H1 (cell line): ENCODE measurements around the gene LCA5. TPM values are rescaled to one million over a fixed set of nuclear protein-coding genes. Genes with fewer than 3 reads are reported as not detected.

Experiments used
- RNF2 ChIP-seq: fragments of 200-900, 300-1000 bp; sonication (generic); IDR thresholded peaks from 2 replicates; pipeline ENCODE4 v1.7.1; 2016; ENCODE audit warnings: borderline replicate concordance, low read depth, mild to moderate bottlenecking, antibody characterized with exemption, low read length; ENCODE audit not compliant: poor library complexity, severe bottlenecking; ENCODE audit errors: missing control alignments
- SP1 ChIP-seq: IDR thresholded peaks from 2 replicates; pipeline ENCODE4 v1.6.1; 2011; ENCODE audit warnings: low read depth, low read length
- SRF ChIP-seq: IDR thresholded peaks from 2 replicates; pipeline ENCODE4 v1.6.1; 2011; ENCODE audit warnings: mild to moderate bottlenecking, low read depth, low read length, moderate library complexity
- TCF12 ChIP-seq: IDR thresholded peaks from 2 replicates; pipeline ENCODE4 v1.6.1; 2011; ENCODE audit warnings: low read depth, mild to moderate bottlenecking, low read length
- polyA plus RNA-seq, 7 experiments: library from polyadenylated mRNA; depleted of rRNA in 3 of 7; stranded (reverse) in 5 of 7; unstranded in 2 of 7; fragments of >200 nt in 5 of 7; fragments of 200-250 nt in 2 of 7; gene quantifications; 1 replicate in 5 of 7; 2 replicates in 1 of 7; 4 replicates in 1 of 7; pipeline versions ENCODE4 v1.2.1 to v1.2.3, GENCODE V29; 2011 to 2013; ENCODE audit warnings: missing spikeins in 2 of 7, mixed read lengths in 2 of 7
- total RNA-seq: library from RNA; stranded (reverse); fragmentation: NEBNext Ultra II Directional; extraction: Animal tissue kit (Norgen Biotek cat#: 25700); gene quantifications from 2 replicates; pipeline ENCODE4 v1.2.1, GENCODE V29; 2021
- TF ChIP-seq, protein P1 (sequence below): IDR thresholded peaks from 2 replicates; pipeline ENCODE4 v1.6.1; 2012; ENCODE audit warnings: inconsistent platforms

LCA5 gene
- total and polyA plus RNA-seq, 2 of the 8 experiments (the other 6 are each of a cell fraction or from before 2014, with no cell fraction given): 0.44 to 3.6 TPM

DNA sequence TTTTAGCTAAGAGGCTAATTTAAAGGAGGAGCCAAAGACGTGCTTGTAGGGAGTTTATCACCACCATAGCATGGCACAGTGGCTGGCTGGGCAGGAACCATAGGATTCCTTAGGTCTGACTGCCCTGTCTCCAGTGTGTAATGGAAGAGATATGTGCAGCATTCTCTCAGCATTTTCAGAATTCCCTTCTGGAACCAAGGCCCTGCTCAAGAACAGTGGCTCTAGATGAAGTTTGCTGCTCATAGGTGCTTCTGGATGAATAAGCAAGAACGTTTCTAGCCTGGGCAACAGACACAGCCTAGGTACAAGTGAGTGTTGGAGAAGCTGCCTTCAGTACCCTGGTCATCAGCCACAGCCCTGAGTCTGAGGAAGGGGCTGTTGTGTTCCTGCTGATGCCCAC, 69.1 kb downstream of the LCA5 start (continued):
- TF ChIP-seq RNF2: no peak
- no peak for TF ChIP-seq TCF12
- no peak for TF ChIP-seq SP1
- no peak for TF ChIP-seq SRF
- TF ChIP-seq, protein P1, sequence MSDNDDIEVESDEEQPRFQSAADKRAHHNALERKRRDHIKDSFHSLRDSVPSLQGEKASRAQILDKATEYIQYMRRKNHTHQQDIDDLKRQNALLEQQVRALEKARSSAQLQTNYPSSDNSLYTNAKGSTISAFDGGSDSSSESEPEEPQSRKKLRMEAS: no peak
- TF ChIP-seq, all 59 proteins: peak for 0
